Breast epithelium (tissue), 4 donors: ENCODE data around the gene MMP7. TPM values are rescaled to one million over a fixed set of nuclear protein-coding genes. Genes with fewer than 3 reads are reported as not detected.

Experiments used
- DNase-seq, 2 donors: peaks; one replicate each; pipeline ENCODE4 v3.0.0-alpha.2; 2019; ENCODE audit warnings: low spot score in 2 of 2
- H3K27ac ChIP-seq, 2 donors: fragments of 200-600 bp; sonication (generic) in 1 of 2; one replicate each; pipeline ENCODE4 v1.5.1; 2016 to 2019; ENCODE audit warnings: mild to moderate bottlenecking in 1 of 2
- H3K27me3 ChIP-seq, 2 donors: fragments of 200-600 bp; sonication (generic) in 1 of 2; one replicate each; pipeline versions ENCODE4 v1.5.1 to v1.6.0; 2017 to 2019; ENCODE audit warnings: control low read depth in 1 of 2, mild to moderate bottlenecking in 1 of 2
- H3K36me3 ChIP-seq: fragments of 200-600 bp; one replicate; pipeline ENCODE4 v1.5.1; 2019
- H3K4me1 ChIP-seq, 2 donors: fragments of 200-600 bp; sonication (generic); one replicate each; pipeline ENCODE4 v1.5.1; 2016 to 2019; ENCODE audit warnings: control low read depth in 1 of 2
- H3K4me3 ChIP-seq, 3 donors: fragments of 200-600 bp; sonication (generic); 1 replicate in 2 of 3; 2 replicates in 1 of 3; pipeline ENCODE4 v1.5.1; 2016 to 2019; ENCODE audit warnings: mild to moderate bottlenecking in 3 of 3, moderate library complexity in 2 of 3
- H3K9me3 ChIP-seq, 2 donors: fragments of 200-600 bp; sonication (generic) in 1 of 2; one replicate each; pipeline ENCODE4 v1.5.1; 2016 to 2019; ENCODE audit warnings: control low read depth in 1 of 2
- CTCF ChIP-seq, 3 donors: fragments of 450-650 bp; IDR thresholded peaks; one replicate each; pipeline ENCODE4 v1.5.1; 2016 to 2017; ENCODE audit warnings: antibody characterized with exemption in 3 of 3, mild to moderate bottlenecking in 3 of 3, moderate library complexity in 3 of 3
- POLR2A ChIP-seq: fragments of 450-650 bp; IDR thresholded peaks from one replicate; pipeline ENCODE4 v1.6.1; 2016; ENCODE audit warnings: antibody characterized with exemption, mild to moderate bottlenecking, moderate library complexity
- POLR2AphosphoS5 ChIP-seq, 3 donors: sonication (generic); formaldehyde crosslinking; IDR thresholded peaks; one replicate each; pipeline ENCODE4 v1.6.1; 2017; ENCODE audit warnings: antibody characterized with exemption in 3 of 3
- intact Hi-C: fragments of 100-400 bp; cut with DNase I; formaldehyde crosslinking; loops from one replicate; pipeline ENCODE4 v1.15.1; 2023; ENCODE audit warnings: low total_unique reads
- total RNA-seq, 3 donors: library from RNA; depleted of rRNA; stranded (reverse); fragments of >200 nt; gene quantifications; one replicate each; pipeline ENCODE4 v1.1.0, GENCODE V29; 2016

MMP7 gene
- total RNA-seq, 3 donors from 2014 or later = 2.1 to 1,213 (median 247) TPM

GRCh38 chr11:102573851-102574250 is 43.3 kb upstream of the MMP7 start:
- Histone ChIP-seq H3K27me3 (no peaks in the 10 kb centered on the region), H3K4me1 (no peaks in the 10 kb centered on the region), H3K9me3 (no peaks in the 10 kb centered on the region), H3K4me3 (no peak overlapping the region), H3K36me3 (no peaks in the 10 kb centered on the region), H3K27ac (no peak overlapping the region)
- intact Hi-C loops = no loop called here
- no peak for DNase-seq
- TF ChIP-seq CTCF (IDR thresholded peaks at IDR 0.05) (no peak), POLR2A (no peak), POLR2AphosphoS5 (IDR thresholded peaks at IDR 0.05) (no peak)

DNA sequence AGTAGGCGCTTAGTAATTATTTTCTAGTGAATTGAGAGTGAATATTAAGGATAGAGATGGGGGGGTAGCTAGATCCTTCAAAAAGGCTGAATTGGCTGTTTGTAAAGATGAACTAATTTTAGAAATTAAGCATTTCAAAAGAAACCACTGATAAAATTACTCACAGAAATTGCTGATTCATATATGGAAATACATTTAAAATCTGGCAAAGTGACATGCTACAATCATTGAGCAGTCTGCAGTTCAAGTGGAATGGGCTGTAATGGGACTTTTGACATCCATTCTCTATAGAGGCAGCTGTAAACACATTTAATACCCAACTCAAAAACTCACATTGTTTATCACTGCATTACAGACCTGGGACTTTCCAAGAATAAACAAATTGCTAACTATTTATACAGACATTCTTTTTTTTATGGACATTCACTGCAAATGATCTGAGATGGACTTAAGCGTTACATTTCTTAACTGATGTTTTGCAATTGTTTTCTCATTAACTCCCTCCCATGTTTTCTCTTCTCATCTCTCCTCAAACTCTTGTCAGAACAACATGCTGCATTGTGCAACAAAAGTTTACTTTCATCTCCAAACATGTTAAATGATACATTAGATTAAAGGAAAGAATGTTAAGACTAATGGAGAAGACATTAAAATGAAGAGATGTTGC is 42.1 kb upstream of the MMP7 start:
- Histone ChIP-seq H3K4me3 (no peak overlapping the region), H3K4me1 (no peaks in the 10 kb centered on the region), H3K9me3 (no peaks in the 10 kb centered on the region), H3K36me3 (no peaks in the 10 kb centered on the region), H3K27ac (no peak overlapping the region), H3K27me3 (no peaks in the 10 kb centered on the region)
- DNase-seq = no peak
- intact Hi-C loops = no loop called here
- TF ChIP-seq POLR2AphosphoS5 (IDR thresholded peaks at IDR 0.05) (no peak), POLR2A (no peak), CTCF (IDR thresholded peaks at IDR 0.05) (no peak)

GRCh38 chr11:102568851-102569250 is 38.3 kb upstream of the MMP7 start:
- Histone ChIP-seq H3K4me1 (no peaks in the 10 kb centered on the region), H3K27ac (no peak overlapping the region), H3K27me3 (no peaks in the 10 kb centered on the region), H3K36me3 (no peaks in the 10 kb centered on the region), H3K9me3 (no peaks in the 10 kb centered on the region), H3K4me3 (no peak overlapping the region)
- DNase-seq = no peak
- no peak for TF ChIP-seq POLR2AphosphoS5 (IDR thresholded peaks at IDR 0.05)
- TF ChIP-seq CTCF (IDR thresholded peaks at IDR 0.05) = no peak
- no peak for TF ChIP-seq POLR2A
- intact Hi-C loops = no loop called here

DNA sequence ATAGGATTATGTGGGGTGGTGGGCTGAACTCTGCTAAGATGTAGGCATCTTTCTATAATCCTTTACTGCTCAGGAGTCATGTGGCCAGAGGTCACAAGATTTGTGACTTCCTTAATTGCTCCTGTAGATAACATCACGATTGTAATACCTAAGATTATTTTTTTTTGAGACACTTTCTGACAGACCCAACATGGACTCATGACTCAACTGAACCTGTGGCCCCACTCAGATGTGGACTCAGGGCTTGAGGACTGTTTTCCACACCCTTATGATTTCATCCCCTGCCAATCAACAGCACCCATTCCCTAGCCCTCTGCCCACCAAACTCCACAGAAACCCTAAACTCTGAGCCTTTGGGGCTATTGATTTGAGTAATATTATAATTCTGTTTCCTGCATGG is 35.6 kb upstream of the MMP7 start:
- Histone ChIP-seq H3K4me1 (peaks cover 0 to 3% of the 10 kb centered on the region in 2 donors), H3K36me3 (no peaks in the 10 kb centered on the region), H3K4me3 (no peak overlapping the region), H3K27ac (no peak overlapping the region), H3K27me3 (no peaks in the 10 kb centered on the region), H3K9me3 (no peaks in the 10 kb centered on the region)
- intact Hi-C loops = no loop called here
- no peak for DNase-seq
- TF ChIP-seq CTCF (IDR thresholded peaks at IDR 0.05) (no peak), POLR2A (no peak), POLR2AphosphoS5 (IDR thresholded peaks at IDR 0.05) (no peak)

GRCh38 chr11:102564110-102564509 is 33.6 kb upstream of the MMP7 start:
- no peaks in the 10 kb centered on the region for H3K36me3 ChIP-seq
- H3K4me1 ChIP-seq = peaks cover 3% of the 10 kb centered on the region in 2 donors
- H3K9me3 ChIP-seq = no peaks in the 10 kb centered on the region
- DNase-seq = no peak
- H3K27me3 ChIP-seq = no peaks in the 10 kb centered on the region
- H3K4me3 ChIP-seq = no peak overlapping the region
- H3K27ac ChIP-seq = no peak overlapping the region
- intact Hi-C loops = no loop called here
- TF ChIP-seq POLR2AphosphoS5 (IDR thresholded peaks at IDR 0.05) (no peak), POLR2A (no peak), CTCF (IDR thresholded peaks at IDR 0.05) (no peak)
